ENCODE results near the gene PLD4.

Gene PLD4

DNA sequence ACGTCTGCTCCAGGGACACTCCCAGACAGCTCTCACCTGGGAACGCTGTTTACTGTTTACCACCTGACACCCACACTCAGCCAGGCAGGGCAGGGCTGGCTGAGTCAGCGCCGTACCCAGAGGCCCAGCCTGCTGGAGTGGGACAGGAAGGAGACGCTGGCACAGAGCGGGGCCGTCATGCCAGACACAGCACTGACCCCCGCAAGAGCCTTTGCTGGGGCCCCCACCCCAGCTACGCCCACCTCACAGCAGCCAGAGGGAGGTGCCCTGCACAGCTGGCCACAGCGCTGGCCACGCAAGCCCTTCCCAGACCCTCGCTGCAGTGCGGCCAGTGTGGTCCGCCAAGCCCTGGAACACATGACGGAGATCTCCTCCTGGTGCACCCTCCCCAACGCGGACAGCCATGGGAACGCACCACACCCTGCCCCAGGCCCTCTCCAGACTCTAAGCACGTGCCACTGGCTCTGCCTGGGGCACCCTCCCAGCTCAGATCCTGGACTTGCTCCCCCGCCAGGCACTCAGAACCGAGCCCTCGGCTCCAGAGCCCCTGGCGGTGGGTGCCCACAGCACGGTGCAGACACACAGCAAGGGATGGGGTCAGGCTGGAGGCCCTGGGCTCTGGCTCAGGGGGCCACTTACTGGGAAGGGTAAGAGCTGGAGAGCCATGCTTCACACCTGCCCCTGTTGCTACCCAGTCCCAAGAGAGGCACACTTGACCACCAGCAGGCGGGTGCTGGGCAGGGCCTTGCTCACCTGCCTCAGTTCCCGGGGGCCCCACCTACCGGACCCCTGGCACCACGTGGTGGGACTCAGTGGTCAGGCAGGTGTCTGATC, 47.8 kb downstream of the PLD4 start:
- Histone ChIP-seq H3K27ac (ENCODE audit: low read length) (no peak overlapping the region), H3K9me3 (ENCODE audit: insufficient read depth, low read depth, low read length) (no peaks in the 10 kb centered on the region), H3K27me3 (ENCODE audit: insufficient read depth, low read length) (peaks cover 34% of the 10 kb centered on the region), H3K36me3 (ENCODE audit: insufficient read depth, low read depth, low read length) (no peaks in the 10 kb centered on the region), H3K4me3 (ENCODE audit: low read length) (no peak overlapping the region), H3K4me1 (ENCODE audit: insufficient read depth, low read length) (peaks cover 7% of the 10 kb centered on the region), H3K9ac (ENCODE audit: low read depth, low read length) (no peak overlapping the region)

DNA sequence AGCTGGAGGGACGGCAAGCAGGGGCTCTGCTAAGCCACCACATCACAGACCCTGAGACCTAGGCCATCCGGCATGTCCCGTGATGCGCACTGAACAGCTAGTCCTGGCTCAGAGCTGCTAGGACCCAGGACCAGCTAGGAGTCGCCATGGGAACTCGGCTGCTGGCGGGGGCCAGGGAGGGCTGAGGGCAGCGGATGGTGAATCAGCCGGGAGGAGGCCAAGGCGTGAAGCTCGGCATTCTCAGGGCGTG, 48.4 kb downstream of the PLD4 start:
- Histone ChIP-seq H3K9ac (ENCODE audit: low read depth, low read length) (no peak overlapping the region), H3K27me3 (ENCODE audit: insufficient read depth, low read length) (peaks cover 34% of the 10 kb centered on the region), H3K4me1 (ENCODE audit: insufficient read depth, low read length) (peaks cover 4% of the 10 kb centered on the region), H3K4me3 (ENCODE audit: low read length) (no peak overlapping the region), H3K27ac (ENCODE audit: low read length) (no peak overlapping the region), H3K36me3 (ENCODE audit: insufficient read depth, low read depth, low read length) (no peaks in the 10 kb centered on the region), H3K9me3 (ENCODE audit: insufficient read depth, low read depth, low read length) (no peaks in the 10 kb centered on the region)

DNA sequence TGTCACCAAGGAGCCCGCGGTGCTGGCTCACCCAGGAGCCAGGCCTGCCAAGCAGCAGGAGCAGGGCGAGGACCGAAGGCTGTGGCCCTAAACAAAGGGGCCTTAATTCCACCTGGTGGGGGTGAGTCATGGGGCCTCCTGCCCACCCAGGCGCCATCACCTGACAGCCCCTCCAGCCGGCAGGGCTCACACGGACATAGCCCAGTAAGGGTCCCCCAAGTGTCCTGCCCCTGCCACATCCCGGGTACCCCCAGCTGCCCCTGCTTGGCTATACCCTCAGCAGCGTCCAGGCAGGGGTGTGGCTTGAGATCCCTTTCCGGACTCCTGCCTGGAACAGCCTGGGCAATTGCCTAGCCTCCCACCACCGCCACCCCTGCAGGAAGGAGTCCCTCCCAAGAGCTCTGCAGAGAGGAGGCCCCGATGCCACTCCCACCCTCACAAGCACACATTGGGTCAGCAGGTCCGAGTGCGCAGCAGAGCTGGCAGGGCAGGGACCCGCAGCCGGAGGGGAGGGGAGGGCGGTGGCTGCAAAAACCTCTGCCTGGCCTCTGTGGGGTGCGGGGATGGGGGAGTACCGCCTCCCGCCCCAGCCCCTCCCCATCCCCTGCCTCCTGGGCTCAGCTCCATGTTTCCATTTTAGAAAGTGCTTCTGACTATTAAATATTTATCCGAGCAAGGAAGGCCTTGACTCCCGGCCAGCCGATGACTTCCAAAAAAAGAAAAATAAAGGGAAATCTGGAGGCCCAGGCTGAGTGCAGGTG, 48.9 kb downstream of the PLD4 start:
- no peak overlapping the region for H3K9ac ChIP-seq (ENCODE audit: low read depth, low read length)
- peaks cover under 1% of the 10 kb centered on the region; the same call in 1 of the 2 replicates for H3K4me1 ChIP-seq (ENCODE audit: insufficient read depth, low read length)
- H3K27ac ChIP-seq (ENCODE audit: low read length) = no peak overlapping the region
- H3K27me3 ChIP-seq (ENCODE audit: insufficient read depth, low read length) = peaks cover 31% of the 10 kb centered on the region
- no peak overlapping the region for H3K4me3 ChIP-seq (ENCODE audit: low read length)
- H3K36me3 ChIP-seq (ENCODE audit: insufficient read depth, low read depth, low read length) = no peaks in the 10 kb centered on the region
- H3K9me3 ChIP-seq (ENCODE audit: insufficient read depth, low read depth, low read length) = no peaks in the 10 kb centered on the region

DNA sequence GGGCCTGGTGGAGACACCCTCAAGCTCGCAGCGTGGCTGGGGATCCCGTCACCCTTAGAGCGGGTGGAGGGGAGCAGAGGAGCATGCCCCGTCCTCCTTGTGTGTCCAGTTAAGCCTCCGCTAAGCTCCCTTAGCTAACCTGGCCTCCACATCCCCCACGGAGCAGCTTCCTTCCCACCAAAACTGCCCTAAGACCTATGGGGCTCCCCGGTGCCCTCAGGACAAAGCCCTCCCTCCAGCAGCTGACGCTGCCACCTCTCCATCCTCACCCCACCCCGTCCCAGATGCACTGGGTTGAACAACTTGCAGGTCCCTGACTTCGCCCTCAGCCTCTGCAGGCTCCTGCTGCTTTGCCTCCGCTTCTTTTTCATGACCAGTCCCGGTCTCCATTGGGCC, 49.5 kb downstream of the PLD4 start:
- Histone ChIP-seq H3K9ac (ENCODE audit: low read depth, low read length) (no peak overlapping the region), H3K27ac (ENCODE audit: low read length) (no peak overlapping the region), H3K9me3 (ENCODE audit: insufficient read depth, low read depth, low read length) (no peaks in the 10 kb centered on the region), H3K4me3 (ENCODE audit: low read length) (no peak overlapping the region), H3K4me1 (ENCODE audit: insufficient read depth, low read length) (no peaks in the 10 kb centered on the region; the same call in 1 of the 2 replicates), H3K36me3 (ENCODE audit: insufficient read depth, low read depth, low read length) (no peaks in the 10 kb centered on the region), H3K27me3 (ENCODE audit: insufficient read depth, low read length) (peaks cover 31% of the 10 kb centered on the region)

DNA sequence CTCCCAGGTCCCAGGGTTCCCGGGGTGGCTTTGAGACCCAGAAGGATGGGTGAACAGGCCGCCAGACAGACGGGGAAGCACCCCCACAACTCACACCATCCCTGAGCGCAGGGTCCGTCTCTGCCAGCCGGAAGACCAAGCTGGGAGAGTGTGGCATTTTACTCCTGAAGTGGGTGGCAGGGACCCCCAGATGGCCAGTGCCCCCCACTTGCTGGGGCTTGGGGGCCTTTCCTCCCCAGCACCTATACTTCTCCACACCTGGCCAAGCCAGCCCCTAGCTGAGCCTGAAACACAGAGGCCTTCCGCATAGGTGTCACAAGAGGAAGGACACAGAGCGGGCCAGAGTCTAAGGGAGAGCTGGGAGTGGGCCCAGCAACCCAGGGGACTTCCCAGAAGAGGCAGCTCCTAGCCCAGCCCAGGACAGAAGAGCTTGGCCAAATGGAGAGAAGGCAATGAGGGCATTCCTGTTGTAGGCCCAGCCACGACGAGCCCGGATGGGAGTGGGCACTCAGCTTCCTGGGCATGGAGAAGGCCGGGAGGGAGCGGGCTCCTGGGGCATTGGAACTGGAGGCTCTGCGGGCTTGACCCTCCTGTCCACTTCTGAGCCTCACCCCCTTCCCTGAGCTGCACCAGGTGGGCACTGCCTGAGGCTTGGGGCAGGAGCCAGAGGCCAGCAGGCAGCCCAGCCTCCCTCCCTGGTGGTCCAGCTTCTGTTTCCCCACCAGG, 50.1 kb downstream of the PLD4 start:
- H3K27ac ChIP-seq (ENCODE audit: low read length) = no peak overlapping the region
- no peak overlapping the region for H3K9ac ChIP-seq (ENCODE audit: low read depth, low read length)
- no peaks in the 10 kb centered on the region for H3K36me3 ChIP-seq (ENCODE audit: insufficient read depth, low read depth, low read length)
- H3K4me3 ChIP-seq (ENCODE audit: low read length) = no peak overlapping the region
- H3K4me1 ChIP-seq (ENCODE audit: insufficient read depth, low read length) = no peaks in the 10 kb centered on the region; the same call in 1 of the 2 replicates
- H3K9me3 ChIP-seq (ENCODE audit: insufficient read depth, low read depth, low read length) = no peaks in the 10 kb centered on the region
- peaks cover 34% of the 10 kb centered on the region for H3K27me3 ChIP-seq (ENCODE audit: insufficient read depth, low read length)

DNA sequence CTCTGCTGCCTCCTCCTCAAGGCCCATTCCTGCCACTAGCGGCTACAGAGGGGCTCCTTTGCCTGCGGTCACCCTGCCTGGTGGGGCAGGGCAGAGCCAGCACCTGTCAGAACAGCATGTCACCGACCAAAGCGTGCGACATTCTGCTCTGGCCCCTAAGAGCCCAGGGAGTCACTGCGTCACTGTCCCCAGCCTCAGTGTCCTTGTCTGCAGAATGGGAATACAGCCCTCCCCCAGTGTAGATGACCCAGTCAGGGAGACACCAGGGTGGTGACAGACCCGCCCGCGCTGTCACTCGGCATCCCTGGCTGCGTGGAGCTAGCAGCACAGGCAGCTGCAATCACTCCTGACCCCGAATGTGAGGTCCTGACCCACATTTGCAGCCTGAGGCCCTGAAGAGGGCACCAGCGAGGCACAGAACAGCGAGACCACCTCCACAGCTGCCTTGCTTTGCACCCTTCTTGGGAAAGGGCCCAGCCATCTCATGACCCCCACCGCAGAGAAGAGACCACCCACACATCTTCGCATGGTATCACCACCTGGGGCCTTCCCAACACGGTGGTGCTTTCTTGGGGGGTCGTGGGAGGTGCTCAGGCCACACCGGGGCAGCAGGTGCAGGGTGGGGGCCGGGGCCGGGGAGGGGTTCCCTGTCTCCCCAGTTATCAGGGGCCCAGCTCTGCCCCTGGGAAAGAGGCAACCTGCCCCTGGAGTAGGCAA, 51.0 kb downstream of the PLD4 start:
- Histone ChIP-seq H3K4me1 (ENCODE audit: insufficient read depth, low read length) (no peaks in the 10 kb centered on the region; the same call in 1 of the 2 replicates), H3K4me3 (ENCODE audit: low read length) (no peak overlapping the region), H3K36me3 (ENCODE audit: insufficient read depth, low read depth, low read length) (no peaks in the 10 kb centered on the region), H3K9ac (ENCODE audit: low read depth, low read length) (no peak overlapping the region), H3K27ac (ENCODE audit: low read length) (no peak overlapping the region), H3K9me3 (ENCODE audit: insufficient read depth, low read depth, low read length) (no peaks in the 10 kb centered on the region), H3K27me3 (ENCODE audit: insufficient read depth, low read length) (peaks cover 42% of the 10 kb centered on the region)

DNA sequence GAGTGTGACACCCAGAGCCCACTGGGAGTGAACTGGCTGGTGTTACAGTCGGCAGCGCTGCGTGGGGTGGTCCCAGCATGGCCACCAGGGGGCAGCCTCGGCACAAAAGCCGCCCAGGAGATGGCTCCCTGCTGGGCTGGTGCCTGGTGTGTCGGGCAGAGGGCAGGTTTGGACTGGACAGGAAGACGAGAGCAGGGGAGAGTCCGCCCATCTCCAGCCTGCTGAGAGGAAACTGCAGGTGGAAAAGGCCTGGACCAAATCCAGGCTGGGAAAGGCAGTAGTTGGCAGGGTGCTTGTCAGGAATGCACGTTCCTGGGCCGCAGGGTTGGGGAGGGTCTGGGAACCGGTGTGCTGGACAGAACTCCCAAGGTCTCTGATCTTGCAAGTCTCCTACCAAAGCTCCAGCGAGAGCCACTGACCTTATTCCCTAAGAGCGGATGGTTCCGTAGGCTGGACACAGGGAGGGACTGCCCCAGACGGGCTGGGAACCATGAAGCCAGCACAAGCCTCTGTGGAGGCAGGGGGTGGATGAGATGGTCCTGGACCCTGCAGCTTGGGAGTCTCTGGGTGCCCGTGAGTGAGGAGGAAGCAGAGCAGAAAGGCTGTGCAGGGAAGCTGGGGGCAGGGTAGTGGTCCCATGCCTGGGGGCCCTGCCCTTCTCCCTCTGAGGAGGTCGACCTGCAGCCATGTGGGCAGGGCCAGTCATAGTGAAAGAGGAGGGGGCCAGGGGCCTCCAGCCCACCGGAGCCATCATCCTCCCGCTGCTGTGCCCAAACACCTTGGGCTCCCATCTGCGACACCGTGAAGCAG, 51.7 kb downstream of the PLD4 start:
- no peak overlapping the region for H3K4me3 ChIP-seq (ENCODE audit: low read length)

DNA sequence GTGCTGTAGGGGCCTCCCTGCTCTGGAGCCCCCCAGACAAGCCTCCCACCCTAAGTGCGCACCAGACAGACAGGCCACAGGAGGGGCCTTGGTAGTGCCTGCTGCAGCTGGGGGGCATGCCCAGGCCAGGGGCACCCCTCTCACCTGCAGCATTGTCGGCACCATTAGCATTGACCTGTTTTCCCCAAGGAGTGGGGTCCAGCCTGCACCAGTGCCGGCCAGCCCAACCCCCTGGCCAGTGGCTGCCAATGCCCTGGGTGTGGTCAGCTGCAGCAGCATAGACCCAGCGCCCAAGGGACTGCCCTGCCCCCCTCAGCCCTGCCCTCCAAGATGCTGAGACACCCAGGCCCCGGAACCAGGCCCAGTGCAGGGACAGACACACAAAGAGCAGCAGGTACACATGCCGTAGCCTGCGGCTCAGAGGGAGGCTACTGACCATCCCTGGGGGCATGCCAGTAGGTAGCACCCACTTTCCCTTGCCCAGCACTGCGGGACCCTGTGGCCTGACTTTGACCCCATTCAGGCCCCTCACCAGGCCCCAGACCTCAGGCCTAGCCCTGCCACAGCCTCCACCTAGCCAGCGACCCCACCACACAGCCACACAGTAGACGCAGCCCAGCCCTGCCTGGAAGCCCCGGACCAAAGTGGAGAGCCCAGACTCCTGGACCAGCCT, 52.5 kb downstream of the PLD4 start:
- Histone ChIP-seq H3K4me3 (ENCODE audit: low read length) (peak overlapping the region; percentile 62; the same call in 1 of the 2 replicates), H3K9me3 (ENCODE audit: insufficient read depth, low read depth, low read length) (no peaks in the 10 kb centered on the region), H3K4me1 (ENCODE audit: insufficient read depth, low read length) (no peaks in the 10 kb centered on the region; the same call in 1 of the 2 replicates)

More for the DNA sequence above, 51.7 kb downstream of the PLD4 start:
- H3K27me3 ChIP-seq (ENCODE audit: insufficient read depth, low read length) = peaks cover 43% of the 10 kb centered on the region
- no peaks in the 10 kb centered on the region; the same call in 1 of the 2 replicates for H3K4me1 ChIP-seq (ENCODE audit: insufficient read depth, low read length)
- no peaks in the 10 kb centered on the region for H3K9me3 ChIP-seq (ENCODE audit: insufficient read depth, low read depth, low read length)
- H3K9ac ChIP-seq (ENCODE audit: low read depth, low read length) = no peak overlapping the region
- no peaks in the 10 kb centered on the region for H3K36me3 ChIP-seq (ENCODE audit: insufficient read depth, low read depth, low read length)
- no peak overlapping the region for H3K27ac ChIP-seq (ENCODE audit: low read length)

DNA sequence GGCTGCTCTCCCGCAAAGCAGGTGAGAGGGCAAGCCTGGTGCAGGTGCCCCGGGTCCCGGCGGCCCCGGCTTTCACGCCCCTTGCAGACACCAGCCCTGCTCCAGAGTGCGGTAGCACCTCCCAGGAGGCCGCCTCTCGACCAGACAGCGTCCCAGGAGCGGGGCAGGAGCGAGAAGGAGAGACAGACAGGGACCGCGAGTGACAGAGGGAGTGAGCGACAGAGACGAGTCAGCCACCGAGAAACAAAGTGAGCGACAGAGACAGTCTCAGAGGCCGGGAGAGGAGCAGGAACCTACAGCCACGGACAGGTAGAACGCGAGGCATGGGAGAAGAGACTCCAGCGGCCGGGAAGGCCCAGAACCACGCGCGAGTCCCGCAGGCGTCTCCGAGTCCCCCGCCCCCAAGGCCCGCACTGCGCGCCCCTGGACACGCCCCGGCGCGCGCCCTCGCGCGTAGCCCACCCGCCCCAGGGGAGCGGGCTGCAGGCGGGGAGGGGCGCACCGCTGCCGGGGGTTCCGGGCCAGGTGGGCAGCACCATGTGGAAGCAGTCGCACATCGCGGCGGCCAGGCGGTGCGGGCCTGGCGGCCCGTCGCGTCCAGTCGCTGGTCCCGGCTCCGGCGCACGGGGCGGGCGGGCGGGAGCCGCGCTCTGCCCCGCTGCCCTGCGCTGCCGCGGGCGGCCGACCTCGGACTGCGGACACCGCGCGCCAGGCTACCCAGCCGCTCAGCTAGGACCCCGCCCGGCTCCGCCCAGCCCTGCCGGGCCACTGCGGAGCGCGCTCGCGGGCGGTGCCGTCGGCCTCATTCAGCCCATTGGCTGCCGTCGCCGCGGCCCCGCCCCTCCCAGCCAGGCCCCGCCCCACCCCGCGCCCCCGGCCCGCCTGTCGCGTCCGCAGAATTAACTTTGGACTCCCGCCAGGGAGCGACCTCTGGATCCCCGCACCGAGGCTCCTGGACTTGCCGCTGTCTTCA, 53.3 kb downstream of the PLD4 start, which contains the start of gene AHNAK2:
AHNAK2 (minus strand) TSS at position 694 of the 973 bp plus-strand sequence; CDS start at position 557, 137 bp downstream.
- Histone ChIP-seq H3K27ac (ENCODE audit: low read length) (no peak within 1 kb of the TSS), H3K9ac (ENCODE audit: low read depth, low read length) (no peak within 1 kb of the TSS), H3K4me1 (ENCODE audit: insufficient read depth, low read length) (no peaks in the 10 kb centered on the region; the same call in 1 of the 2 replicates)

More for the DNA sequence above, 52.5 kb downstream of the PLD4 start:
- Histone ChIP-seq H3K36me3 (ENCODE audit: insufficient read depth, low read depth, low read length) (no peaks in the 10 kb centered on the region), H3K9ac (ENCODE audit: low read depth, low read length) (no peak overlapping the region), H3K27me3 (ENCODE audit: insufficient read depth, low read length) (peaks cover 43% of the 10 kb centered on the region), H3K27ac (ENCODE audit: low read length) (no peak overlapping the region)

More for the DNA sequence above, 53.3 kb downstream of the PLD4 start, which contains the start of gene AHNAK2:
- H3K4me3 ChIP-seq (ENCODE audit: low read length) = peak within 1 kb of the TSS; percentile 62
- no peaks in the 10 kb centered on the region for H3K9me3 ChIP-seq (ENCODE audit: insufficient read depth, low read depth, low read length)
- H3K27me3 ChIP-seq (ENCODE audit: insufficient read depth, low read length) = peaks cover 43% of the 10 kb centered on the region
- no peaks in the 10 kb centered on the region for H3K36me3 ChIP-seq (ENCODE audit: insufficient read depth, low read depth, low read length)

All from iPS-20b (cell line).